ENCODE data around the gene METAP2.

METAP2 gene

GRCh38 chr12:95495433-95495832 is 21.5 kb downstream of the METAP2 start:
- DNase-seq = no peak
- Histone ChIP-seq H3K27ac (no peak overlapping the region), H3K4me3 (ENCODE audit: low read depth, low read length) (no peak overlapping the region), H3K27me3 (replicated peaks) (no peaks in the 10 kb centered on the region), H3K36me3 (replicated peaks) (peaks cover 48% of the 10 kb centered on the region)
- in situ Hi-C loops (cut with HindIII; ENCODE audit: low pct_ligation_motif_present, low sequenced_read_pairs) = no loop called here
- no peak for TF ChIP-seq CTCF (IDR thresholded peaks at IDR 0.05; ENCODE audit: low read depth, low read length, missing control alignments)

GRCh38 chr12:95497031-95497430 is 23.1 kb downstream of the METAP2 start:
- Histone ChIP-seq H3K27me3 (replicated peaks) (no peaks in the 10 kb centered on the region), H3K36me3 (replicated peaks) (peaks cover 45% of the 10 kb centered on the region), H3K27ac (no peak overlapping the region), H3K4me3 (ENCODE audit: low read depth, low read length) (no peak overlapping the region)
- no peak for DNase-seq
- in situ Hi-C loops (cut with HindIII; ENCODE audit: low pct_ligation_motif_present, low sequenced_read_pairs) = no loop called here
- TF ChIP-seq CTCF (IDR thresholded peaks at IDR 0.05; ENCODE audit: low read depth, low read length, missing control alignments) = no peak

GRCh38 chr12:95498968-95499367 is 25.0 kb downstream of the METAP2 start:
- no peaks in the 10 kb centered on the region for H3K27me3 ChIP-seq (replicated peaks)
- no peak overlapping the region for H3K27ac ChIP-seq
- in situ Hi-C loops (cut with HindIII; ENCODE audit: low pct_ligation_motif_present, low sequenced_read_pairs) = no loop called here
- H3K4me3 ChIP-seq (ENCODE audit: low read depth, low read length) = no peak overlapping the region
- no peak for TF ChIP-seq CTCF (IDR thresholded peaks at IDR 0.05; ENCODE audit: low read depth, low read length, missing control alignments)
- no peak for DNase-seq
- H3K36me3 ChIP-seq (replicated peaks) = peaks cover 43% of the 10 kb centered on the region

GRCh38 chr12:95499772-95500171 is 25.8 kb downstream of the METAP2 start:
- Histone ChIP-seq H3K4me3 (ENCODE audit: low read depth, low read length) (no peak overlapping the region), H3K36me3 (replicated peaks) (peaks cover 49% of the 10 kb centered on the region), H3K27me3 (replicated peaks) (no peaks in the 10 kb centered on the region), H3K27ac (no peak overlapping the region)
- no peak for DNase-seq
- in situ Hi-C loops (cut with HindIII; ENCODE audit: low pct_ligation_motif_present, low sequenced_read_pairs) = no loop called here
- TF ChIP-seq CTCF (IDR thresholded peaks at IDR 0.05; ENCODE audit: low read depth, low read length, missing control alignments) = no peak

GRCh38 chr12:95504140-95504539 is 30.2 kb downstream of the METAP2 start:
- no peak for DNase-seq
- no peak overlapping the region for H3K27ac ChIP-seq
- H3K4me3 ChIP-seq (ENCODE audit: low read depth, low read length) = no peak overlapping the region
- in situ Hi-C loops (cut with HindIII; ENCODE audit: low pct_ligation_motif_present, low sequenced_read_pairs) = no loop called here
- peaks cover 36% of the 10 kb centered on the region for H3K36me3 ChIP-seq (replicated peaks)
- no peaks in the 10 kb centered on the region for H3K27me3 ChIP-seq (replicated peaks)
- TF ChIP-seq CTCF (IDR thresholded peaks at IDR 0.05; ENCODE audit: low read depth, low read length, missing control alignments) = no peak

- Histone ChIP-seq H3K27me3 (replicated peaks) (no peaks in the 10 kb centered on the region), H3K27ac (no peak overlapping the region), H3K4me3 (ENCODE audit: low read depth, low read length) (no peak overlapping the region), H3K36me3 (replicated peaks) (peaks cover 32% of the 10 kb centered on the region)
- no peak for DNase-seq
- in situ Hi-C loops (cut with HindIII; ENCODE audit: low pct_ligation_motif_present, low sequenced_read_pairs) = no loop called here
- TF ChIP-seq CTCF (IDR thresholded peaks at IDR 0.05; ENCODE audit: low read depth, low read length, missing control alignments) = no peak
Observed at GRCh38 chr12:95505039-95505438, 31.1 kb downstream of the METAP2 start.

Measured in brain microvascular endothelial cell (primary cell).